HG03558 (cell line): Measurements from ENCODE around the gene MFRP.

Experiments used
- ATAC-seq: cut with Tn5 transposase; IDR thresholded peaks from one replicate; pipeline ENCODE4 v1.9.1; 2021; ENCODE audit warnings: moderate number of reproducible peaks; ENCODE audit not compliant: unreplicated experiment; ENCODE audit errors: extremely low read depth

MFRP gene

GRCh38 chr11:119319136-119319699, 27.3 kb downstream of the MFRP start:
- no peak for ATAC-seq

GRCh38 chr11:119318240-119319135, 28.0 kb downstream of the MFRP start:
- ATAC-seq = no peak

GRCh38 chr11:119317592-119318239, 28.8 kb downstream of the MFRP start:
- ATAC-seq = no peak

GRCh38 chr11:119316729-119317591, 29.5 kb downstream of the MFRP start, which contains the start of gene MCAM:
Gene MCAM (minus strand): TSS chr11:119317130. CDS start chr11:119317101, 29 bp downstream.
- no peak for ATAC-seq

GRCh38 chr11:119316016-119316728, 30.3 kb downstream of the MFRP start:
- no peak for ATAC-seq

GRCh38 chr11:119315131-119316015, 31.1 kb downstream of the MFRP start:
- no peak for ATAC-seq

- ATAC-seq = no peak
These were observed 31.8 kb downstream of the MFRP start for GRCh38 chr11:119314726-119315125.

GRCh38 chr11:119310682-119311052, 35.8 kb downstream of the MFRP start:
- ATAC-seq = no peak

- ATAC-seq = no peak
These were observed 36.4 kb downstream of the MFRP start for GRCh38 chr11:119309953-119310681.

GRCh38 chr11:119309411-119309810, 37.1 kb downstream of the MFRP start:
- ATAC-seq = no peak

- ATAC-seq = no peak
These were observed 38.5 kb downstream of the MFRP start for GRCh38 chr11:119307974-119308373.

- no peak for ATAC-seq
These were observed 39.3 kb downstream of the MFRP start for GRCh38 chr11:119307219-119307618.

- ATAC-seq = no peak
These were observed 40.1 kb downstream of the MFRP start for GRCh38 chr11:119306373-119306890.

- ATAC-seq = no peak
These were observed 40.7 kb downstream of the MFRP start for GRCh38 chr11:119305556-119306372.

GRCh38 chr11:119303227-119303718, 43.2 kb downstream of the MFRP start:
- no peak for ATAC-seq

GRCh38 chr11:119300198-119300964, 46.1 kb downstream of the MFRP start:
- ATAC-seq = no peak
